Endothelial cell of umbilical vein (primary cell): ENCODE results near the gene HOXA3.

Source experiments
- CTCF ChIP-seq, 2 donors: IDR thresholded peaks; 1 replicate in 1 of 2; 2 replicates in 1 of 2; pipeline ENCODE4 v1.5.1; 2011; ENCODE audit warnings: low read length in 2 of 2, mild to moderate bottlenecking in 2 of 2, moderate library complexity in 2 of 2, control low read depth in 1 of 2, inconsistent platforms in 1 of 2, low read depth in 1 of 2; ENCODE audit not compliant: insufficient read depth in 1 of 2; ENCODE audit errors: extremely low read depth in 1 of 2
- TF ChIP-seq, protein P1 (sequence below): IDR thresholded peaks from 2 replicates; pipeline ENCODE4 v1.6.1; 2011; ENCODE audit not compliant: insufficient read depth, insufficient read length

GRCh38 chr7:27139334-27140125, 12.9 kb downstream of the HOXA3 start:
- TF ChIP-seq CTCF (IDR thresholded peaks at IDR 0.05; ENCODE audit: extremely low read depth in 1 of 2, insufficient read depth in 1 of 2, low read depth in 1 of 2, low read length in 2 of 2), result no peak
- TF ChIP-seq, protein P1, sequence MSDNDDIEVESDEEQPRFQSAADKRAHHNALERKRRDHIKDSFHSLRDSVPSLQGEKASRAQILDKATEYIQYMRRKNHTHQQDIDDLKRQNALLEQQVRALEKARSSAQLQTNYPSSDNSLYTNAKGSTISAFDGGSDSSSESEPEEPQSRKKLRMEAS, result no peak
